ENCODE data around the gene NUDT4. TPM values are rescaled to one million over a fixed set of nuclear protein-coding genes. Genes with fewer than 3 reads are reported as not detected.

NUDT4 gene
- total RNA-seq (2012; rRNA removed) (25.6 and 61.9 TPM in 2 replicates), polyA plus RNA-seq (2012; rRNA removed) (17.8 and 23.6 TPM in 2 replicates), Bru-seq, nascent RNA (percentile 86 among the genes with signal in this experiment), BruChase-seq, experiment 1, labeled RNA remaining after a 6-hour chase (percentile 87 among the genes with signal in this experiment), BruChase-seq, experiment 2, labeled RNA remaining after a 2-hour chase (percentile 91 among the genes with signal in this experiment)
- polyA plus RNA-seq (2012; cell fraction: cytosol; rRNA removed) = 6.2 and 9.8 TPM in 2 replicates
- polyA plus RNA-seq (2012; cell fraction: nucleus; rRNA removed; ENCODE audit: low replicate concordance) = 5.4 and 9.6 TPM in 2 replicates
- long read RNA-seq, full-length matches to known transcripts = 186 of 250 reads
- long read RNA-seq, partial matches to known transcripts = 47 of 250 reads
- long read RNA-seq, other reads (novel, unspliced or antisense) = 17 of 250 reads

GRCh38 chr12:93377252-93378195 is at the start of gene NUDT4:
Gene NUDT4, plus strand, starts transcription at chr12:93377925. Its CDS starts 398 bp downstream, at chr12:93378323.
- peaks cover 0 to 25% of the 10 kb centered on the region in 2 experiments; a peak in 3 of 4 replicates for H3K79me1 ChIP-seq (ENCODE audit: low read depth in 1 of 2, low read length in 2 of 2)
- in situ Hi-C loops (cut with MboI; ENCODE audit: low sequenced_read_pairs) = no loop called here
- H4K91ac ChIP-seq (ENCODE audit: insufficient read depth, low read depth, low read length) = peak within 1 kb of the TSS; percentile 88
- peak within 1 kb of the TSS; percentile 99 for H3K4ac ChIP-seq (ENCODE audit: low read depth, low read length)
- peak within 1 kb of the TSS; percentile 99 for H3K9ac ChIP-seq (ENCODE audit: low read depth, low read length)
- ATAC-seq (ENCODE audit: low read depth) (peak; percentile 83), DNase-seq (peak; percentile 91)
- H2AFZ ChIP-seq (replicated peaks; ENCODE audit: low read length, poor library complexity) = peak within 1 kb of the TSS; percentile 99
- H2BK20ac ChIP-seq (ENCODE audit: low read depth, low read length) = peak within 1 kb of the TSS; percentile 97
- peak within 1 kb of the TSS; percentile 95 for H2BK5ac ChIP-seq (ENCODE audit: low read depth, low read length, poor library complexity, severe bottlenecking)
- 6% methylated on average over 10 of the region's 79 CpGs; no CpG with 5 or more reads in 1 of the 2 experiments for WGBS, 2 experiments (ENCODE audit: extremely low coverage in 2 of 2, insufficient read length in 1 of 2)
- H3K23ac ChIP-seq (ENCODE audit: low read depth, low read length) = peak within 1 kb of the TSS; percentile 99
- H4K8ac ChIP-seq (ENCODE audit: low read depth in 2 of 2, low read length in 2 of 2) = peak within 1 kb of the TSS; percentile 48 to 92
- H2BK15ac ChIP-seq (ENCODE audit: low read depth, low read length) = peak within 1 kb of the TSS; percentile 71; the same call in 2 of the 3 replicates
- dilution Hi-C loops (cut with HindIII; ENCODE audit: low sequenced_read_pairs, unreplicated experiment) = loop anchor here (25.0 kb wide), 1 partner anchor 390 kb away; no protein-coding TSS in a partner anchor
- H3K18ac ChIP-seq (ENCODE audit: low read depth, low read length) = peak within 1 kb of the TSS; percentile 97
- H3K9me1 ChIP-seq (ENCODE audit: insufficient read depth, low read length) = peaks cover 4% of the 10 kb centered on the region; the same call in 1 of the 2 replicates
- H3K36me3 ChIP-seq (ENCODE audit: control insufficient read depth, insufficient read depth, low read length) = no peaks in the 10 kb centered on the region
- H3K14ac ChIP-seq (replicated peaks; ENCODE audit: low read depth, low read length) = peak within 1 kb of the TSS; percentile 99
- intact Hi-C loops (cut with micrococcal nuclease) = loop anchor here (1.0 to 5.0 kb wide), 3 partner anchors 135 to 250 kb away; no protein-coding TSS in a partner anchor
- POLR2A ChIA-PET (ENCODE audit: unreplicated experiment) = no interaction called here
- no TSS peak for BruUV-seq (replicated peaks)
- H3K27me3 ChIP-seq (ENCODE audit: control insufficient read depth, insufficient read depth, low read length) = no peaks in the 10 kb centered on the region
- TF ChIP-seq MAZ (IDR thresholded peaks at IDR 0.05; ENCODE audit: borderline replicate concordance, low read depth, low read length) (peak; percentile 32; the same call in 1 of the 2 replicates), RCOR1 (IDR thresholded peaks at IDR 0.05; ENCODE audit: insufficient replicate concordance, low read length) (no peak), MXI1 (IDR thresholded peaks at IDR 0.05; ENCODE audit: borderline replicate concordance, low read depth, low read length) (peak; percentile 54; the same call in 1 of the 2 replicates), ELK1 (IDR thresholded peaks at IDR 0.05; ENCODE audit: borderline replicate concordance, low read depth, low read length) (no peak), BHLHE40 (IDR thresholded peaks at IDR 0.05; ENCODE audit: low read depth, low read length) (no peak), POLR2A (IDR thresholded peaks at IDR 0.05; ENCODE audit: low read depth, low read length) (peak; percentile 87), CTCF (conservative IDR thresholded peaks at IDR 0.05; ENCODE audit: low read depth, low read length) (0 out of 2 replicates have a peak, but pooled peaks have one; percentile 1), NFE2L2 (IDR thresholded peaks at IDR 0.05; ENCODE audit: low read depth, low read length) (no peak), RAD21 (IDR thresholded peaks at IDR 0.05; ENCODE audit: low read length) (no peak)
- CTCF ChIA-PET = no interaction called here
- H3K9me3 ChIP-seq (ENCODE audit: control insufficient read depth, insufficient read depth, low read length) = no peaks in the 10 kb centered on the region
- peak within 1 kb of the TSS; percentile 84 for H3K27ac ChIP-seq (ENCODE audit: insufficient read depth, low read length)
- H3K56ac ChIP-seq (ENCODE audit: extremely low read depth, insufficient read depth, low read length) = peak within 1 kb of the TSS; percentile 93
- peak within 1 kb of the TSS; percentile 41 for H2AK5ac ChIP-seq (ENCODE audit: low read depth, low read length)
- peaks cover 12% of the 10 kb centered on the region for H3K4me1 ChIP-seq (ENCODE audit: control insufficient read depth, insufficient read depth, low read length)
- peak within 1 kb of the TSS; percentile 80 for H2AK9ac ChIP-seq (replicated peaks; ENCODE audit: low read depth, low read length, poor library complexity)
- H4K20me1 ChIP-seq (ENCODE audit: insufficient read depth, low read length) = peaks cover 26% of the 10 kb centered on the region
- peak within 1 kb of the TSS; percentile 87 for H4K5ac ChIP-seq (ENCODE audit: low read depth, low read length)
- H3K4me2 ChIP-seq (ENCODE audit: low read depth, low read length) = peak within 1 kb of the TSS; percentile 99
- H3K4me3 ChIP-seq (ENCODE audit: insufficient read depth, low read depth, low read length) = peak within 1 kb of the TSS; percentile 98
- H2BK120ac ChIP-seq (ENCODE audit: low read depth, low read length) = peak within 1 kb of the TSS; percentile 97

Measured in IMR-90 (cell line).